Vagina (tissue), 2 donors: ENCODE results near the gene SPOCK1.

Experiments
- CTCF ChIP-seq, 3 experiments: fragments of 450-650 bp in 2 of 3; fragments of 200-600 bp in 1 of 3; sonication (generic) in 1 of 3; IDR thresholded peaks; one replicate each; pipeline ENCODE4 v1.5.1; 2017 to 2019; ENCODE audit warnings: antibody characterized with exemption in 3 of 3, mild to moderate bottlenecking in 2 of 3, moderate library complexity in 2 of 3
- POLR2A ChIP-seq, 2 donors: fragments of 450-650 bp; IDR thresholded peaks; one replicate each; pipeline ENCODE4 v1.6.1; 2017; ENCODE audit warnings: antibody characterized with exemption in 2 of 2, mild to moderate bottlenecking in 2 of 2, moderate library complexity in 2 of 2
- POLR2AphosphoS5 ChIP-seq, 2 donors: sonication (generic); formaldehyde crosslinking; IDR thresholded peaks; one replicate each; pipeline ENCODE4 v1.9.0; 2017; ENCODE audit warnings: antibody characterized with exemption in 2 of 2, mild to moderate bottlenecking in 2 of 2, low read depth in 1 of 2; ENCODE audit not compliant: insufficient read depth in 1 of 2

- no peak for TF ChIP-seq POLR2A (IDR thresholded peaks at IDR 0.05)
- no peak for TF ChIP-seq CTCF (IDR thresholded peaks at IDR 0.05)
- no peak for TF ChIP-seq POLR2AphosphoS5 (IDR thresholded peaks at IDR 0.05; ENCODE audit: insufficient read depth in 1 of 2, low read depth in 1 of 2)
Measured at GRCh38 chr5:137370096-137371071, 128.7 kb downstream of the SPOCK1 start.
